ENCODE measurements around the gene C19orf25. TPM values are rescaled to one million over a fixed set of nuclear protein-coding genes. Genes with fewer than 3 reads are reported as not detected.

C19orf25 gene
- total and polyA plus RNA-seq, 2 of the 13 experiments (the other 11 are each of a cell fraction or from before 2014, with no cell fraction given) = 14.2 to 32.4 TPM

GRCh38 chr19:1424192-1424955 lies 54.6 kb downstream of the C19orf25 start:
- ChIA-PET CTCF (ENCODE audit: low intra/inter-chr PET ratio, low total read pairs) (no interaction called here), POLR2A (interaction anchor here (0.8 to 2.1 kb wide), 11 partner anchors 8 to 155 kb away, joined by 3 to 15 read pairs (median 4); partner anchors contain the start of gene CIRBP)
- FAIRE-seq (peak; percentile 75), ATAC-seq (peak; percentile 81), DNase-seq (ENCODE audit: low spot score) (peak; percentile 88)
- H3K27me3 ChIP-seq (ENCODE audit: control insufficient read depth in 1 of 2, insufficient read depth in 2 of 2, low read length in 2 of 2) = no peaks in the 10 kb centered on the region
- no TSS peak for BruUV-seq (replicated peaks)
- in situ Hi-C loops (cut with HindIII; ENCODE audit: extremely low pct_ligation_motif_present, low pct_unique_long_range_greater_than_20kb) = no loop called here
- peak overlapping the region; percentile 80 for H3K27ac ChIP-seq (ENCODE audit: extremely low read length, insufficient read depth, low read length)
- H3K4me2 ChIP-seq (ENCODE audit: low read depth, low read length) = peak overlapping the region; percentile 65
- H3K4me3 ChIP-seq (replicated peaks in 1 of 3; ENCODE audit: insufficient read depth in 1 of 3, low read depth in 2 of 3, low read length in 3 of 3) = peak overlapping the region in 1 of 3 experiments; percentile 25; a peak in 2 of 6 replicates
- intact Hi-C loops (cut with micrococcal nuclease; ENCODE audit: unreplicated experiment) = no loop called here
- H4K20me1 ChIP-seq (ENCODE audit: insufficient read depth, low read length) = peaks cover 19% of the 10 kb centered on the region
- H3K9me3 ChIP-seq (ENCODE audit: low read length) = no peaks in the 10 kb centered on the region
- H3K79me2 ChIP-seq (ENCODE audit: insufficient read depth, low read length) = peaks cover 40% of the 10 kb centered on the region
- 41% methylated on average over 37 of the region's 42 CpGs for WGBS (ENCODE audit: low lambda C conversion rate)
- peaks cover 41% of the 10 kb centered on the region for H3K4me1 ChIP-seq (ENCODE audit: insufficient read depth, low read length)
- peaks cover 29 to 77% of the 10 kb centered on the region in 2 experiments for H3K36me3 ChIP-seq (replicated peaks in 1 of 2; ENCODE audit: control insufficient read depth in 1 of 2, insufficient read depth in 2 of 2, low read length in 2 of 2)
- H3K9ac ChIP-seq (ENCODE audit: insufficient read depth, low read depth, low read length) = peak overlapping the region; percentile 57
- H2AFZ ChIP-seq (ENCODE audit: low read length) = no peak overlapping the region
- peak; percentile 43; the same call in 1 of the 2 replicates for TF ChIP-seq FOXO1 (CRISPR knock-in tag; IDR thresholded peaks at IDR 0.05)
- no peak for TF ChIP-seq ZNF589 (CRISPR knock-in tag; conservative IDR thresholded peaks at IDR 0.05)
- peak; percentile 64 for TF ChIP-seq MED1 (CRISPR knock-in tag; IDR thresholded peaks at IDR 0.05)
- no peak for TF ChIP-seq U2AF1 (optimal IDR thresholded peaks at IDR 0.05; ENCODE audit: low read depth, low read length)
- TF ChIP-seq KLF13 (CRISPR knock-in tag; IDR thresholded peaks at IDR 0.05) = no peak
- TF ChIP-seq NR2C2 (CRISPR knock-in tag; IDR thresholded peaks at IDR 0.05; ENCODE audit: borderline replicate concordance) = peak; percentile 62; the same call in 1 of the 2 replicates
- no peak for TF ChIP-seq CBX1 (IDR thresholded peaks at IDR 0.05; ENCODE audit: low read depth)
- peak; percentile 42; the same call in 1 of the 2 replicates for TF ChIP-seq YEATS4 (CRISPR knock-in tag; IDR thresholded peaks at IDR 0.05; ENCODE audit: borderline replicate concordance)
- no peak for TF ChIP-seq NR2F2 (IDR thresholded peaks at IDR 0.05; ENCODE audit: borderline replicate concordance, low read depth)
- no peak for TF ChIP-seq LRRFIP1 (CRISPR knock-in tag; conservative IDR thresholded peaks at IDR 0.05)
- TF ChIP-seq ZFP36L2 (CRISPR knock-in tag; IDR thresholded peaks at IDR 0.05) = no peak
- TF ChIP-seq DDIT3 (CRISPR knock-in tag; IDR thresholded peaks at IDR 0.05) = no peak
- peak; percentile 85; the same call in 1 of the 3 replicates for TF ChIP-seq MXI1 (IDR thresholded peaks at IDR 0.05; ENCODE audit: borderline replicate concordance, low read depth, low read length)
- no peak for TF ChIP-seq TEAD2 (CRISPR knock-in tag; IDR thresholded peaks at IDR 0.05)
- TF ChIP-seq SALL2 (CRISPR knock-in tag; IDR thresholded peaks at IDR 0.05) = 0 out of 2 replicates have a peak, but pooled peaks have one; percentile 38
- peak; percentile 94 for TF ChIP-seq ZNF317 (CRISPR knock-in tag; IDR thresholded peaks at IDR 0.05)
- peak; percentile 76; the same call in 1 of the 2 replicates for TF ChIP-seq MLX (CRISPR knock-in tag; IDR thresholded peaks at IDR 0.05)
- no peak for TF ChIP-seq ATF1 (CRISPR knock-in tag; IDR thresholded peaks at IDR 0.05)
- 0 out of 2 replicates have a peak, but pooled peaks have one; percentile 23 for TF ChIP-seq CSRNP1 (CRISPR knock-in tag; IDR thresholded peaks at IDR 0.05)
- TF ChIP-seq ZNF543 (CRISPR knock-in tag; IDR thresholded peaks at IDR 0.05) = 0 out of 2 replicates have a peak, but pooled peaks have one; percentile 26
